Smooth muscle cell of the brain vasculature (primary cell): Measurements from ENCODE around the gene TSPAN10.

Experiments
- DNase-seq: peaks from one replicate; pipeline ENCODE4 v3.0.0-alpha.2; 2012; ENCODE audit warnings: low read depth, low spot score

The TSPAN10 gene

DNA sequence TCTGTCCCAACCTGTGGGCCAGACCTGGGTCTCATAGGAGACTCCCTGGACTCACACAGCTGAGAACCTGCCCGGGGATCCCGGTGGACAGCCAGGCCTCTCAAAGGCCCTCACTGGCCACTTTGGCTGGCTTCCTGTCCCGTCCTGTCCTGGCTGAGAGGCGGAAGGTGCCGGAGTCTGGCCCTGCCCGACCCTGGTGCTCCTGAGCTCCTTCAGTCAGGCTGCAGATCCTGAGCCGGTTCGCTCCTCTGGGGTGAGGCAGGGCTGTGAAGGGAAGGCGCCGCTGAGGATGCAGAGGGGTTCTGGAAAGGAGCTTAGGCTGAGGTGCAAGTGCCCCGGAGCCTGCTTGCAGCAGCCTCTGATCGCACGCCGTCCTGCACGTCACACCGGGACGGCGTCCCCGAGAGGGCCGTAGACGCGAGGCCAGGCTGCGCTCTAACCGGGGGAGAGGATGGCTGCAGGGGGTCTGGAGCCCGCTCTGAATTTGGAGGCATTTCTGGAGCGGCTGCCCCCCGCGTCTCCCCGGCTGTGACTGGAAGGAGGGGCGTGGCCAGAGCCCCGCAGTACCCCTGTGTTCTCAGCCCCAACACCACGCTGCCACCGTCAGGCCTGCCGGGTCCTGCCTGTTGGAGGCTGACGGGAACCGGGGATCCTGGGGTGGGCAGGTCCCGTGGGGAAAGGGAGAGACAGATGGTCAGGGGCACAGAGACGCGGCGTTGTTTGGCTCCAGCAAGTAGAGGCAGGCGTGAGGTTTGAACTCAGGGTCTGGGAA lies 51.0 kb downstream of the TSPAN10 start:
- no peak for DNase-seq

DNA sequence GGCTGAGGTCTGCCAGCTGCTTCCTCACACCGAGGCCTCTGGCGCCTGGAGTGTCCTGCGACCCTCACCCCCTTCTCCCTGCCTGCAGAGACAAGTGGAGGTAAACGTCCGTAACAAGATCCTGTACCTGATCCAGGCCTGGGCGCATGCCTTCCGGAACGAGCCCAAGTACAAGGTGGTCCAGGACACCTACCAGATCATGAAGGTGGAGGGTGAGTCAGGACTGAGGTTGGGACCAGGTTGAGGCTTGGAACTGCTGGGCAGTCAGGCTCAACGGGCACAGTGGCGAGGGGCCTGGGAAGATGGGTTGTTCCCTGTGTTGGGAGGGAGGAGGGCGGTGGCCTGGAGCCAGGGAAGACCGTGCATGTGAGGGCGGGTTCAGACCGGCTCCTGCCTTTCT lies 51.6 kb downstream of the TSPAN10 start:
- DNase-seq = no peak

DNA sequence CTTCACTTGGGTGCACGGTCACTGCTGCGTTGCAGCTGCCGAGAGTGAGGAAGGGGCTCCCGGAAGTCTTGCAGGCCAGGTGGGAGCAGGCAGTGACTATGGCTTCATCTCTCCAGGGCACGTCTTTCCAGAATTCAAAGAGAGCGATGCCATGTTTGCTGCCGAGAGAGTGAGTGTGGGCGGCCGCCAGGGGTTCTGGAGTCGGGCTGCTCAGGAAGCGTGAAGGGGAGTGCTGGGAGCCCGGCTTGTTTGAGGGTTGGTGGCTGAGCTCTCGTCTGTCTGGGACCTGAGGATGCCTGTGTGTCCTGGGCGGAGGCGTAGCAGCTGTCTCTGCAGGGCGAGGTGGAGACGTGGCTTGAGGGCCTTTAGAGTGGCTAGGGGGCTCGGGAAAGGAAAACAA lies 53.1 kb downstream of the TSPAN10 start:
- no peak for DNase-seq

GRCh38 chr17:81690549-81690948 lies 53.6 kb downstream of the TSPAN10 start:
- DNase-seq = no peak

DNA sequence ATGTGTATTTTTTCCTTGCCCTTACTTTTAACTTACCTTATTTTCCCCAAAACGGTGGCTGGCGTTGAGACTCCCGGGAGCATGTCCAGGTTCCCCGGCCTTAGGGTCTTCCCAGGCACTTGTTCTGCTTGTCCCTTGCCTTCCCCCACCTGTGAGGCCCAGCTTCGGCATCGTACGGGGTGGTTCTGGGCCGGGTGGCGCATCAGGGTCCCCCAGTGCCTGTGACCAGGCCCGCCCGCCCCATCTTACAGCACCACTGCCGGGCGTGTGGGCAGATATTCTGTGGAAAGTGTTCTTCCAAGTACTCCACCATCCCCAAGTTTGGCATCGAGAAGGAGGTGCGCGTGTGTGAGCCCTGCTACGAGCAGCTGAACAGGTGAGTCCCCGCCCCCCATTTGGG lies 54.2 kb downstream of the TSPAN10 start:
- no peak for DNase-seq

GRCh38 chr17:81691608-81692007 lies 54.6 kb downstream of the TSPAN10 start:
- DNase-seq = no peak

GRCh38 chr17:81693509-81694210 lies 56.7 kb downstream of the TSPAN10 start:
- DNase-seq = no peak

- DNase-seq = no peak
Observed at GRCh38 chr17:81694810-81695209, 57.8 kb downstream of the TSPAN10 start.

- DNase-seq = no peak
Observed at GRCh38 chr17:81695211-81695610, 58.2 kb downstream of the TSPAN10 start.

DNA sequence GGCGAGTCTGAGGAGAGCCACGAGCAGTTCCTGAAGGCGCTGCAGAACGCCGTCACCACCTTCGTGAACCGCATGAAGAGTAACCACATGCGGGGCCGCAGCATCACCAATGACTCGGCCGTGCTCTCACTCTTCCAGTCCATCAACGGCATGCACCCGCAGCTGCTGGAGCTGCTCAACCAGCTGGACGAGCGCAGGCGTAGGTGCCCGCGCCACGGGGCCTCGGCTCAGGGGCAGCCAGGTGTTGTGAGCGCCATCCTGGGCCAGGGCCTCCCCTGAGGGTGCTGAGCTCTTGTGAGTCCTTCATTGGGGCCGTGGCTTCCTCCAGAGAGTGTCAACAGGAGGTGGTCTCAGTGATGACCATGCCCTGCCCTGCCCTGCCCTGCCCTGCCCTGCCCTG lies 58.8 kb downstream of the TSPAN10 start:
- DNase-seq = no peak

- no peak for DNase-seq
Observed at GRCh38 chr17:81696218-81696941, 59.4 kb downstream of the TSPAN10 start.

- no peak for DNase-seq
Observed at GRCh38 chr17:81697261-81698044, 60.5 kb downstream of the TSPAN10 start.
